Spleen (tissue), 11 donors: Measurements from ENCODE around the gene MRTFB. TPM values are rescaled to one million over a fixed set of nuclear protein-coding genes. Genes with fewer than 3 reads are reported as not detected.

Source experiments
- DNase-seq: peaks from one replicate; pipeline ENCODE4 v3.0.0-alpha.2; 2020
- H3K27ac ChIP-seq, 8 donors: fragments of 200-600 bp; sonication (generic) in 7 of 8; 1 replicate in 4 of 8; 2 replicates in 4 of 8; pipeline versions ENCODE4 v1.5.0 to v1.8.0; 2016 to 2021; ENCODE audit warnings: inconsistent platforms in 4 of 8, mild to moderate bottlenecking in 4 of 8, moderate library complexity in 1 of 8
- H3K27me3 ChIP-seq, 7 donors: fragments of 200-600 bp; sonication (generic) in 6 of 7; replicated peaks in 1 of 7; 1 replicate in 4 of 7; 2 replicates in 3 of 7; pipeline versions ENCODE4 v1.5.0 to v1.8.0; 2016 to 2021; ENCODE audit warnings: inconsistent platforms in 3 of 7, mild to moderate bottlenecking in 1 of 7
- H3K36me3 ChIP-seq, 6 donors: fragments of 200-600 bp; sonication (generic) in 5 of 6; 1 replicate in 4 of 6; 2 replicates in 2 of 6; pipeline versions ENCODE4 v1.5.0 to v1.8.0; 2016 to 2021; ENCODE audit warnings: inconsistent platforms in 2 of 6
- H3K4me1 ChIP-seq, 6 donors: fragments of 200-600 bp; sonication (generic) in 5 of 6; 1 replicate in 3 of 6; 2 replicates in 3 of 6; pipeline versions ENCODE4 v1.5.0 to v1.8.0; 2016 to 2021; ENCODE audit warnings: inconsistent platforms in 3 of 6
- H3K4me3 ChIP-seq, 8 donors: fragments of 200-600 bp; sonication (generic) in 7 of 8; 1 replicate in 4 of 8; 2 replicates in 4 of 8; pipeline versions ENCODE4 v1.5.0 to v1.8.0; 2016 to 2021; ENCODE audit warnings: inconsistent platforms in 4 of 8, mild to moderate bottlenecking in 4 of 8, moderate library complexity in 2 of 8
- H3K9me3 ChIP-seq, 8 donors: fragments of 200-600 bp; sonication (generic) in 7 of 8; 1 replicate in 4 of 8; 2 replicates in 4 of 8; pipeline versions ENCODE4 v1.5.0 to v1.8.0; 2016 to 2021; ENCODE audit warnings: inconsistent platforms in 4 of 8
- CTCF ChIP-seq, 11 experiments: fragments of 200-600 bp in 7 of 11; fragments of 450-650 bp in 4 of 11; sonication (generic) in 4 of 11; IDR thresholded peaks in 8 of 11; conservative IDR thresholded peaks in 3 of 11; 1 replicate in 7 of 11; 2 replicates in 4 of 11; pipeline versions ENCODE4 v1.4.0 to v1.8.0; 2016 to 2021; ENCODE audit warnings: antibody characterized with exemption in 11 of 11, inconsistent platforms in 4 of 11, mild to moderate bottlenecking in 1 of 11
- POLR2A ChIP-seq, 3 donors: fragments of 450-650 bp; IDR thresholded peaks; one replicate each; pipeline ENCODE4 v1.5.1; 2017; ENCODE audit warnings: antibody characterized with exemption in 3 of 3, mild to moderate bottlenecking in 1 of 3
- POLR2AphosphoS5 ChIP-seq, 3 donors: sonication (generic); formaldehyde crosslinking; IDR thresholded peaks; one replicate each; pipeline ENCODE4 v1.5.1; 2017; ENCODE audit warnings: antibody characterized with exemption in 3 of 3
- WGBS, 5 donors: extraction: QIAGEN DNeasy Blood & Tissue Kit in 3 of 5; methylation state at CpG; one replicate each; pipeline versions ENCODE4 v1.1.5 to v1.1.7; 2013 to 2018; 5-methylcytosine and 5-hydroxymethylcytosine counted together
- intact Hi-C: fragments of 100-400 bp; cut with DNase I; formaldehyde crosslinking; loops from one replicate; pipeline ENCODE4 v1.15.0; 2023; ENCODE audit warnings: low total_unique reads
- polyA plus RNA-seq, 3 donors: library from polyadenylated mRNA; stranded (reverse); fragments of 200-250 nt; gene quantifications; one replicate each; pipeline ENCODE4 v1.2.1, GENCODE V29; 2013
- total RNA-seq, 7 donors: library from RNA; depleted of rRNA in 3 of 7; stranded (reverse); fragments of >200 nt in 3 of 7; fragmentation: NEBNext Ultra II Directional in 4 of 7; extraction: Animal tissue kit (Norgen Biotek cat#: 25700) in 4 of 7; gene quantifications; one replicate each; pipeline versions ENCODE4 v1.1.0 to v1.2.1, GENCODE V29; 2016 to 2021
- donor health status: healthy with polysubstance abuse.
- donor health status: DM: no; HTN: no; CAD: no; lungs with moderate emphysema.
- donor health status: DM: no; HTN: no; CAD: no.
- donor health status: Bipolar disorder and iron deficiency.
- donor health status: healthy.
- donor health status: DM: no; HTN: no; CAD: no.
- donor health status: DM: yes; HTN: yes; CAD: no.

Gene MRTFB
- total and polyA plus RNA-seq, 10 donors, result 2.3 to 39.3 (median 29.9) TPM

- Histone ChIP-seq H3K27ac (no peak overlapping the region), H3K9me3 (peaks cover 7 to 29% (median 21%) of the 10 kb centered on the region in 8 donors), H3K4me1 (peaks cover 2 to 27% (median 16%) of the 10 kb centered on the region in 6 donors), H3K36me3 (no peaks in the 10 kb centered on the region), H3K27me3 (no peaks in the 10 kb centered on the region), H3K4me3 (no peak overlapping the region)
- WGBS, 5 donors, result 43 to 58% (median 50%) methylated on average over 9 of the region's 9 CpGs
- TF ChIP-seq POLR2A (IDR thresholded peaks at IDR 0.05) (no peak), CTCF (IDR thresholded peaks at IDR 0.05 in 8 of 11, conservative IDR thresholded peaks at IDR 0.05 in 3 of 11) (peak in 4 of 11 experiments; percentile 29 to 43 (median 35))
- intact Hi-C loops, result loop anchor here (10.0 kb wide), 1 partner anchor 365 kb away; the partner anchor contains the start of gene ERCC4
- peak; percentile 31 for DNase-seq
These were observed 218.7 kb downstream of the MRTFB start for GRCh38 chr16:14289692-14290340.

- TF ChIP-seq POLR2A (IDR thresholded peaks at IDR 0.05) (no peak), CTCF (IDR thresholded peaks at IDR 0.05 in 8 of 11, conservative IDR thresholded peaks at IDR 0.05 in 3 of 11) (no peak), POLR2AphosphoS5 (IDR thresholded peaks at IDR 0.05) (no peak)
- H3K9me3 ChIP-seq, result peaks cover 7 to 29% (median 21%) of the 10 kb centered on the region in 8 donors
- no peaks in the 10 kb centered on the region for H3K27me3 ChIP-seq
- H3K27ac ChIP-seq, result no peak overlapping the region
- H3K36me3 ChIP-seq, result no peaks in the 10 kb centered on the region
- H3K4me1 ChIP-seq, result peaks cover 0 to 15% (median 7%) of the 10 kb centered on the region in 6 donors
- DNase-seq, result no peak
- H3K4me3 ChIP-seq, result no peak overlapping the region
- 80 to 86% (median 83%) methylated on average over 8 of the region's 8 CpGs for WGBS, 5 donors
- intact Hi-C loops, result no loop called here
These were observed 220.2 kb downstream of the MRTFB start for GRCh38 chr16:14291286-14291685.

- Histone ChIP-seq H3K9me3 (peaks cover 7 to 29% (median 21%) of the 10 kb centered on the region in 8 donors), H3K36me3 (no peaks in the 10 kb centered on the region), H3K4me3 (no peak overlapping the region), H3K4me1 (peaks cover 0 to 7% (median 0%) of the 10 kb centered on the region in 6 donors), H3K27ac (peak overlapping the region in 1 of 8 donors; percentile 50), H3K27me3 (no peaks in the 10 kb centered on the region)
- no peak for DNase-seq
- WGBS, 5 donors, result 75 to 87% (median 80%) methylated on average over 10 of the region's 10 CpGs
- intact Hi-C loops, result no loop called here
- no peak for TF ChIP-seq POLR2AphosphoS5 (IDR thresholded peaks at IDR 0.05)
These were observed 221.1 kb downstream of the MRTFB start for GRCh38 chr16:14292051-14292825.

GRCh38 chr16:14296663-14297062 is 225.5 kb downstream of the MRTFB start:
- no peaks in the 10 kb centered on the region for H3K36me3 ChIP-seq

More at GRCh38 chr16:14296663-14297062, 225.5 kb downstream of the MRTFB start:
- H3K4me1 ChIP-seq, result peaks cover 0 to 11% (median 9%) of the 10 kb centered on the region in 6 donors
- H3K27ac ChIP-seq, result no peak overlapping the region
- no peak overlapping the region for H3K4me3 ChIP-seq
- intact Hi-C loops, result no loop called here
- no peaks in the 10 kb centered on the region for H3K9me3 ChIP-seq
- DNase-seq, result no peak
- no peak for TF ChIP-seq POLR2AphosphoS5 (IDR thresholded peaks at IDR 0.05)
- no peak for TF ChIP-seq POLR2A (IDR thresholded peaks at IDR 0.05)
- no peak for TF ChIP-seq CTCF (IDR thresholded peaks at IDR 0.05 in 8 of 11, conservative IDR thresholded peaks at IDR 0.05 in 3 of 11)
- 85 to 93% (median 92%) methylated on average over 3 of the region's 3 CpGs for WGBS, 5 donors
- H3K27me3 ChIP-seq, result peaks cover 0 to 12% (median 0%) of the 10 kb centered on the region in 7 donors
